Fibroblast of pulmonary artery (primary cell): Measurements from ENCODE around the gene CX3CR1.

Experiments used
- DNase-seq: peaks from one replicate; pipeline ENCODE4 v3.0.0-alpha.2; 2010; ENCODE audit warnings: low read depth
- H3K4me3 ChIP-seq: replicated peaks from 2 replicates; pipeline ENCODE4 v1.5.1; 2011; ENCODE audit warnings: low read depth, mild to moderate bottlenecking, control low read depth, low read length, moderate library complexity
- CTCF ChIP-seq: IDR thresholded peaks from 2 replicates; pipeline ENCODE4 v1.5.1; 2011; ENCODE audit warnings: mild to moderate bottlenecking, control low read depth, low read length, inconsistent platforms; ENCODE audit errors: missing control alignments

Gene CX3CR1

GRCh38 chr3:39260318-39260717 lies 19.5 kb downstream of the CX3CR1 start:
- DNase-seq = no peak
- H3K4me3 ChIP-seq = no peak overlapping the region
- no peak for TF ChIP-seq CTCF

DNA sequence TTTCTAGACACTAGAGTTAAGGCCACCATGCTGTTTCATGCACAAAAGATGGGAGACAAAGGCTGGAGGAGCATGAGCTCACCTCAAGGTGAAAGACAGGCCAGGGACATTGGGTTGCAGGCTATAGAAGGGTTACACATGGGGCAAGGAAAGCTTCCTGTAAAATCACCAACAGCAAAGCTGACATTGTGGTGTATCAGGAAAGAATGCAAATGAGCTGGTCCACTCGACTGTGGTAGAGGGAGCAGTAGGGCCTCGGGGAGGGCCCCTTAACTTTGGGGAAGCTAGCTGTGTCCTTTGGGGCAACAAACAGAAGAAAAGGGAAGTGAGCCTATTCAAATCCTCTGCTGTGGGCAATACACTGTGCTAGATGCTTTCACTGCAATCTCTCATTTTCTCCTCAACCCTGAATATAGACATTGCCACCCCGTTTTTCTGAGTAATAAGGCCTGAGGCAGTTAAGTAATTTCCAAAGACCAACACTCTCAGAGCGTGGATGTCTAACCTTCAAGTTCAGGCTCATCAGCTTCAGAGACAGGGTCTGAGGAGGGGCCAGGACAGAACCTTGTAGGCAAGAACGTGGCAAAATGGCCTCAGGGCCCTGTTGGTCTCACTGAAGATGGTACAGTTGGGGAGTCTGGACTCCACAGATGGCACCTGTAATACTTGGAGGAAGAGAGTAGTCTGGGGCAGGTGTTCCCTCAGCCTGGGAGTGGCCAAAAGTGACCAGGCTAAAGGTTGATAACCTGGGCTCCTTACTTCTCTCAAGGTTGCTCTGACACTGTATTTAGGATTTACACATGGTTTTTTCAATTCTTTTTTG lies 24.1 kb downstream of the CX3CR1 start:
- no peak for TF ChIP-seq CTCF
- no peak overlapping the region for H3K4me3 ChIP-seq
- DNase-seq = no peak

GRCh38 chr3:39254806-39255449 lies 24.9 kb downstream of the CX3CR1 start:
- no peak overlapping the region for H3K4me3 ChIP-seq
- TF ChIP-seq CTCF = no peak
- peak; percentile 8 for DNase-seq

GRCh38 chr3:39251576-39251975 lies 28.3 kb downstream of the CX3CR1 start:
- no peak for TF ChIP-seq CTCF
- DNase-seq = no peak
- no peak overlapping the region for H3K4me3 ChIP-seq

- peak; percentile 7 for DNase-seq
- no peak for TF ChIP-seq CTCF
- no peak overlapping the region for H3K4me3 ChIP-seq
These were observed 29.6 kb downstream of the CX3CR1 start for GRCh38 chr3:39250116-39250747.

GRCh38 chr3:39249453-39250115 lies 30.3 kb downstream of the CX3CR1 start:
- H3K4me3 ChIP-seq = no peak overlapping the region
- DNase-seq = no peak
- TF ChIP-seq CTCF = no peak
